Chondrocyte (in vitro differentiated cells): Measurements from ENCODE around the gene REM2. TPM values are rescaled to one million over a fixed set of nuclear protein-coding genes. Genes with fewer than 3 reads are reported as not detected.
A peak's percentile ranks its signal among the peaks of the same experiment; 100 is the strongest.

Source experiments
- DNase-seq: peaks from one replicate; pipeline ENCODE4 v3.0.0; 2021; ENCODE audit warnings: mixed read lengths, low spot score
- H3K27ac Mint-ChIP-seq: one replicate; pipeline ENCODE4 v1.8.0; 2021; ENCODE audit warnings: mild to moderate bottlenecking, moderate library complexity, mixed read lengths; ENCODE audit not compliant: unreplicated experiment
- H3K27me3 Mint-ChIP-seq: 2 replicates; pipeline ENCODE4 v1.8.0; 2021; ENCODE audit warnings: low read depth, mixed read lengths
- H3K36me3 Mint-ChIP-seq: 2 replicates; pipeline ENCODE4 v1.8.0; 2021; ENCODE audit warnings: low read depth, mixed read lengths
- H3K4me1 Mint-ChIP-seq: 2 replicates; pipeline ENCODE4 v1.8.0; 2021; ENCODE audit warnings: low read depth, mild to moderate bottlenecking, mixed read lengths
- H3K4me3 Mint-ChIP-seq: one replicate; pipeline ENCODE4 v1.8.0; 2021; ENCODE audit warnings: mild to moderate bottlenecking, moderate library complexity, mixed read lengths; ENCODE audit not compliant: unreplicated experiment
- H3K9me3 Mint-ChIP-seq: 2 replicates; pipeline ENCODE4 v1.8.0; 2021; ENCODE audit warnings: low read depth, mixed read lengths
- total RNA-seq: library from RNA; stranded (reverse); gene quantifications from 3 replicates; pipeline ENCODE4 v1.2.1, GENCODE V29; 2021
- TF ChIP-seq, protein P1 (sequence below): fragments of 200-600 bp; sonication (generic); IDR thresholded peaks from 2 replicates; pipeline ENCODE4 v1.5.0; 2021; ENCODE audit warnings: antibody characterized with exemption, mild to moderate bottlenecking, moderate library complexity

The REM2 gene
- total RNA-seq, 1 donor from 2014 or later = 0.10 TPM

DNA sequence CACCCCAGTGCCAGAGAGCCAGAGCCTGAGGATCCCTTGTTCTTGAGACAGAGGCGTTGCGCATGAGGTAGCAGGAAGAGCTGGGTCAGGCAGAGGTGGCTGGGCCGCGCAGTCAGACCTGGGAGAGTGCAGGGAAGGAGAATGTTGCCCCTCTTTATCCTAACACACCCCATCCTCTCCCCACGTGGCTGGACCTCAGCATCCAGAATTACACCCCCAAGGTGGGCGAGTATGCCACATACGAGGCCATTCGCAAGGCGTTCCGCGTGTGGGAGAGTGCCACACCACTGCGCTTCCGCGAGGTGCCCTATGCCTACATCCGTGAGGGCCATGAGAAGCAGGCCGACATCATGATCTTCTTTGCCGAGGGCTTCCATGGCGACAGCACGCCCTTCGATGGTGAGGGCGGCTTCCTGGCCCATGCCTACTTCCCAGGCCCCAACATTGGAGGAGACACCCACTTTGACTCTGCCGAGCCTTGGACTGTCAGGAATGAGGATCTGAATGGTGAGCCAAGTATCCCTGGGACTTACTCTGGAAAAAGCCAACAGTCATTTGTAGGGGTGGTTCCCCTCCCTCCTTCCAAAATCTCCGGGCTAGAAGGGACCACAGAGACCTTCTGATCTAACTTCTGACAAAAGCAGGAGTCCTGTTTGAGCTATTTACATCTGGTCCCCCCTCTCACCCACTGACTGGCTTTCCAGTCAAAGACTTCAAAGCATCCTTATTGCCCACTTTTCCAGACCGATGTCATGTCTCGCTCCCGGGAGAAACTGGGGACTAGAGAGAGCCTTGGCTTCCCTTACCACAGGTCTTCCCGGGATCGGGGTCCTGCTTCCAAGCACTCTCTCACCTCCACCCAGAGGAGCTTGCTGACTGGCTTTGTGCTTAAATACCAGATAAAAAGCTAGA is 40.6 kb upstream of the REM2 start:
- peak; percentile 72 for DNase-seq
- peaks cover 88% of the 10 kb centered on the region for H3K4me1 Mint-ChIP-seq
- H3K27me3 Mint-ChIP-seq = no peaks in the 10 kb centered on the region
- peaks cover 55% of the 10 kb centered on the region for H3K36me3 Mint-ChIP-seq
- no peak overlapping the region for H3K4me3 Mint-ChIP-seq
- peak overlapping the region; percentile 49 for H3K27ac Mint-ChIP-seq
- H3K9me3 Mint-ChIP-seq = no peaks in the 10 kb centered on the region
- TF ChIP-seq, protein P1, sequence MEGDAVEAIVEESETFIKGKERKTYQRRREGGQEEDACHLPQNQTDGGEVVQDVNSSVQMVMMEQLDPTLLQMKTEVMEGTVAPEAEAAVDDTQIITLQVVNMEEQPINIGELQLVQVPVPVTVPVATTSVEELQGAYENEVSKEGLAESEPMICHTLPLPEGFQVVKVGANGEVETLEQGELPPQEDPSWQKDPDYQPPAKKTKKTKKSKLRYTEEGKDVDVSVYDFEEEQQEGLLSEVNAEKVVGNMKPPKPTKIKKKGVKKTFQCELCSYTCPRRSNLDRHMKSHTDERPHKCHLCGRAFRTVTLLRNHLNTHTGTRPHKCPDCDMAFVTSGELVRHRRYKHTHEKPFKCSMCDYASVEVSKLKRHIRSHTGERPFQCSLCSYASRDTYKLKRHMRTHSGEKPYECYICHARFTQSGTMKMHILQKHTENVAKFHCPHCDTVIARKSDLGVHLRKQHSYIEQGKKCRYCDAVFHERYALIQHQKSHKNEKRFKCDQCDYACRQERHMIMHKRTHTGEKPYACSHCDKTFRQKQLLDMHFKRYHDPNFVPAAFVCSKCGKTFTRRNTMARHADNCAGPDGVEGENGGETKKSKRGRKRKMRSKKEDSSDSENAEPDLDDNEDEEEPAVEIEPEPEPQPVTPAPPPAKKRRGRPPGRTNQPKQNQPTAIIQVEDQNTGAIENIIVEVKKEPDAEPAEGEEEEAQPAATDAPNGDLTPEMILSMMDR = no peak

GRCh38 chr14:22843123-22843925 is 39.7 kb upstream of the REM2 start:
- TF ChIP-seq, protein P1 = no peak
- H3K27me3 Mint-ChIP-seq = no peaks in the 10 kb centered on the region
- H3K27ac Mint-ChIP-seq = peak overlapping the region; percentile 49
- H3K4me3 Mint-ChIP-seq = no peak overlapping the region
- peaks cover 93% of the 10 kb centered on the region for H3K4me1 Mint-ChIP-seq
- DNase-seq = peak; percentile 73
- H3K9me3 Mint-ChIP-seq = no peaks in the 10 kb centered on the region
- peaks cover 51% of the 10 kb centered on the region for H3K36me3 Mint-ChIP-seq

GRCh38 chr14:22844221-22845102 is 38.6 kb upstream of the REM2 start:
- Mint-ChIP-seq H3K36me3 (peaks cover 46% of the 10 kb centered on the region), H3K4me1 (peaks cover 93% of the 10 kb centered on the region), H3K27me3 (no peaks in the 10 kb centered on the region), H3K4me3 (no peak overlapping the region), H3K27ac (peak overlapping the region; percentile 65), H3K9me3 (no peaks in the 10 kb centered on the region)
- TF ChIP-seq, protein P1 = no peak
- no peak for DNase-seq

GRCh38 chr14:22845103-22845394 is 38.0 kb upstream of the REM2 start:
- Mint-ChIP-seq H3K27me3 (no peaks in the 10 kb centered on the region), H3K27ac (peak overlapping the region; percentile 57), H3K36me3 (peaks cover 44% of the 10 kb centered on the region), H3K4me3 (no peak overlapping the region), H3K4me1 (peaks cover 92% of the 10 kb centered on the region), H3K9me3 (no peaks in the 10 kb centered on the region)
- TF ChIP-seq, protein P1 = no peak
- DNase-seq = peak; percentile 69
